ENCODE data around the gene GIMAP8. TPM values are rescaled to one million over a fixed set of nuclear protein-coding genes. Genes with fewer than 3 reads are reported as not detected.
A peak's percentile ranks its signal among the peaks of the same experiment; 100 is the strongest.

The GIMAP8 gene
- total RNA-seq, 1 donor from 2014 or later = not detected

DNA sequence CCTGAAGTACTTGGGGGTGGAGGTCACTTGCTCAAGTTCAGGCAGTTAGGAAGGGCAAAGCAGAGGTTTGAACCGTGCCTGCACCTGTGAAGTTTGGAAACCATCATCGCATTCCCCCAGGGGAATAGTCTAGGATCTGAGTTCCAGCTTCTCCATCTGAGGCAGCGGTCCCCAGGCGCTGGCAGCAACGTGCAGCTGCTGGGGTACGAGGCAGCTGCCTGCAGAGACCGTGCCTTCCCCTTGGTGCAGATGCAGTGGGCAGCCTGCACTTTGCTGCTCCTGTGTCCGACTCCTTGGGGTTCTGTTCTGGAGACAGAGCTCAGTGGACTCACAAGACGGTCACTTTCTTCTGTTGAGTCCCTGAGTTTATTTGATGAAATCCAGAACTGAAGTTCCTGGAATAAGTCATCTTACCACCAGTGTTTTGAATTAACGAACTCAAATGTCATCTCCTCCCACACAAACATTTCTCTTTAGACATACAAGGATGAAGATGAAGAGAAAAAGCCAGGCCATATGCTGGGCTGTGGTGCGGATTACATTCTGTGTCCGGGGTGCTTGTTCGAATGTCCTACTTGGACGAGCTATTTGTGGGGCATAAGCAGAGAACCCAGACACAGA lies 19.9 kb upstream of the GIMAP8 start:
- peaks cover 5% of the 10 kb centered on the region for H3K9me3 Mint-ChIP-seq (ENCODE audit: unreplicated experiment)
- TF ChIP-seq, protein P1, sequence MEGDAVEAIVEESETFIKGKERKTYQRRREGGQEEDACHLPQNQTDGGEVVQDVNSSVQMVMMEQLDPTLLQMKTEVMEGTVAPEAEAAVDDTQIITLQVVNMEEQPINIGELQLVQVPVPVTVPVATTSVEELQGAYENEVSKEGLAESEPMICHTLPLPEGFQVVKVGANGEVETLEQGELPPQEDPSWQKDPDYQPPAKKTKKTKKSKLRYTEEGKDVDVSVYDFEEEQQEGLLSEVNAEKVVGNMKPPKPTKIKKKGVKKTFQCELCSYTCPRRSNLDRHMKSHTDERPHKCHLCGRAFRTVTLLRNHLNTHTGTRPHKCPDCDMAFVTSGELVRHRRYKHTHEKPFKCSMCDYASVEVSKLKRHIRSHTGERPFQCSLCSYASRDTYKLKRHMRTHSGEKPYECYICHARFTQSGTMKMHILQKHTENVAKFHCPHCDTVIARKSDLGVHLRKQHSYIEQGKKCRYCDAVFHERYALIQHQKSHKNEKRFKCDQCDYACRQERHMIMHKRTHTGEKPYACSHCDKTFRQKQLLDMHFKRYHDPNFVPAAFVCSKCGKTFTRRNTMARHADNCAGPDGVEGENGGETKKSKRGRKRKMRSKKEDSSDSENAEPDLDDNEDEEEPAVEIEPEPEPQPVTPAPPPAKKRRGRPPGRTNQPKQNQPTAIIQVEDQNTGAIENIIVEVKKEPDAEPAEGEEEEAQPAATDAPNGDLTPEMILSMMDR (IDR thresholded peaks at IDR 0.05; ENCODE audit: partially characterized antibody, unreplicated experiment) = no peak
- peaks cover 8% of the 10 kb centered on the region for H3K27me3 Mint-ChIP-seq (ENCODE audit: unreplicated experiment)
- no peak overlapping the region for H3K4me3 Mint-ChIP-seq (ENCODE audit: unreplicated experiment)
- H3K36me3 Mint-ChIP-seq (ENCODE audit: unreplicated experiment) = no peaks in the 10 kb centered on the region
- no peak overlapping the region for H3K27ac Mint-ChIP-seq (ENCODE audit: unreplicated experiment)
- H3K4me1 Mint-ChIP-seq (ENCODE audit: low read depth, unreplicated experiment) = peaks cover 21% of the 10 kb centered on the region
- peak; percentile 7 for DNase-seq

GRCh38 chr7:150431839-150432658 lies 18.4 kb upstream of the GIMAP8 start:
- Mint-ChIP-seq H3K27ac (ENCODE audit: unreplicated experiment) (no peak overlapping the region), H3K36me3 (ENCODE audit: unreplicated experiment) (no peaks in the 10 kb centered on the region), H3K9me3 (ENCODE audit: unreplicated experiment) (peaks cover 5% of the 10 kb centered on the region), H3K27me3 (ENCODE audit: unreplicated experiment) (peaks cover 8% of the 10 kb centered on the region), H3K4me1 (ENCODE audit: low read depth, unreplicated experiment) (peaks cover 18% of the 10 kb centered on the region), H3K4me3 (ENCODE audit: unreplicated experiment) (no peak overlapping the region)
- TF ChIP-seq, protein P1 (IDR thresholded peaks at IDR 0.05; ENCODE audit: partially characterized antibody, unreplicated experiment) = no peak
- no peak for DNase-seq

- DNase-seq = no peak
- TF ChIP-seq, protein P1 (IDR thresholded peaks at IDR 0.05; ENCODE audit: partially characterized antibody, unreplicated experiment) = no peak
- Mint-ChIP-seq H3K4me3 (ENCODE audit: unreplicated experiment) (no peak overlapping the region), H3K9me3 (ENCODE audit: unreplicated experiment) (peaks cover 5% of the 10 kb centered on the region), H3K4me1 (ENCODE audit: low read depth, unreplicated experiment) (peaks cover 13% of the 10 kb centered on the region), H3K27ac (ENCODE audit: unreplicated experiment) (no peak overlapping the region), H3K27me3 (ENCODE audit: unreplicated experiment) (peaks cover 8% of the 10 kb centered on the region), H3K36me3 (ENCODE audit: unreplicated experiment) (no peaks in the 10 kb centered on the region)
Observed at GRCh38 chr7:150432915-150433892, 17.2 kb upstream of the GIMAP8 start.

GRCh38 chr7:150434240-150434639 lies 16.2 kb upstream of the GIMAP8 start:
- Mint-ChIP-seq H3K27ac (ENCODE audit: unreplicated experiment) (no peak overlapping the region), H3K4me3 (ENCODE audit: unreplicated experiment) (no peak overlapping the region), H3K4me1 (ENCODE audit: low read depth, unreplicated experiment) (peaks cover 5% of the 10 kb centered on the region), H3K36me3 (ENCODE audit: unreplicated experiment) (no peaks in the 10 kb centered on the region), H3K27me3 (ENCODE audit: unreplicated experiment) (peaks cover 2% of the 10 kb centered on the region), H3K9me3 (ENCODE audit: unreplicated experiment) (peaks cover 1% of the 10 kb centered on the region)
- no peak for DNase-seq
- TF ChIP-seq, protein P1 (IDR thresholded peaks at IDR 0.05; ENCODE audit: partially characterized antibody, unreplicated experiment) = no peak
